ENCODE data around the gene STEAP1.

The STEAP1 gene

GRCh38 chr7:90194911-90195809, 40.9 kb downstream of the STEAP1 start:
- H3K36me3 ChIP-seq (ENCODE audit: insufficient read depth, low read length), result no peaks in the 10 kb centered on the region
- H3K4me1 ChIP-seq (ENCODE audit: insufficient read depth, low read length), result no peaks in the 10 kb centered on the region
- no peaks in the 10 kb centered on the region for H3K9me3 ChIP-seq (ENCODE audit: low read length)
- H3K4me3 ChIP-seq (ENCODE audit: low read depth in 1 of 2, low read length in 2 of 2), result no peak overlapping the region
- no peaks in the 10 kb centered on the region for H3K27me3 ChIP-seq (ENCODE audit: control insufficient read depth in 1 of 2, insufficient read depth in 2 of 2, low read length in 2 of 2)
- no peak overlapping the region for H3K27ac ChIP-seq (ENCODE audit: low read depth, low read length)
- no peak overlapping the region for H3K9ac ChIP-seq (ENCODE audit: low read length)

GRCh38 chr7:90201500-90202195, 47.4 kb downstream of the STEAP1 start:
- H3K27ac ChIP-seq (ENCODE audit: low read depth, low read length), result no peak overlapping the region
- no peak overlapping the region for H3K4me3 ChIP-seq (ENCODE audit: low read depth in 1 of 2, low read length in 2 of 2)
- H3K9ac ChIP-seq (ENCODE audit: low read length), result no peak overlapping the region
- H3K9me3 ChIP-seq (ENCODE audit: low read length), result no peaks in the 10 kb centered on the region
- H3K27me3 ChIP-seq (ENCODE audit: control insufficient read depth in 1 of 2, insufficient read depth in 2 of 2, low read length in 2 of 2), result no peaks in the 10 kb centered on the region
- no peaks in the 10 kb centered on the region for H3K4me1 ChIP-seq (ENCODE audit: insufficient read depth, low read length)
- no peaks in the 10 kb centered on the region for H3K36me3 ChIP-seq (ENCODE audit: insufficient read depth, low read length)

GRCh38 chr7:90207956-90208355, 53.7 kb downstream of the STEAP1 start:
- no peaks in the 10 kb centered on the region for H3K27me3 ChIP-seq (ENCODE audit: control insufficient read depth in 1 of 2, insufficient read depth in 2 of 2, low read length in 2 of 2)
- no peaks in the 10 kb centered on the region for H3K9me3 ChIP-seq (ENCODE audit: low read length)
- H3K36me3 ChIP-seq (ENCODE audit: insufficient read depth, low read length), result no peaks in the 10 kb centered on the region
- no peak overlapping the region for H3K9ac ChIP-seq (ENCODE audit: low read length)
- peaks cover 7% of the 10 kb centered on the region for H3K4me1 ChIP-seq (ENCODE audit: insufficient read depth, low read length)
- no peak overlapping the region for H3K27ac ChIP-seq (ENCODE audit: low read depth, low read length)
- H3K4me3 ChIP-seq (ENCODE audit: low read depth in 1 of 2, low read length in 2 of 2), result no peak overlapping the region

- no peaks in the 10 kb centered on the region for H3K9me3 ChIP-seq (ENCODE audit: low read length)
- H3K4me3 ChIP-seq (ENCODE audit: low read depth in 1 of 2, low read length in 2 of 2), result no peak overlapping the region
- H3K27me3 ChIP-seq (ENCODE audit: control insufficient read depth in 1 of 2, insufficient read depth in 2 of 2, low read length in 2 of 2), result no peaks in the 10 kb centered on the region
- no peak overlapping the region for H3K27ac ChIP-seq (ENCODE audit: low read depth, low read length)
- no peak overlapping the region for H3K9ac ChIP-seq (ENCODE audit: low read length)
- peaks cover 7% of the 10 kb centered on the region for H3K4me1 ChIP-seq (ENCODE audit: insufficient read depth, low read length)
- H3K36me3 ChIP-seq (ENCODE audit: insufficient read depth, low read length), result no peaks in the 10 kb centered on the region
These were observed 55.5 kb downstream of the STEAP1 start for GRCh38 chr7:90209776-90210175.

- Histone ChIP-seq H3K4me3 (ENCODE audit: low read depth in 1 of 2, low read length in 2 of 2) (peak overlapping the region in 1 of 2 donors; percentile 88), H3K9me3 (ENCODE audit: low read length) (no peaks in the 10 kb centered on the region), H3K4me1 (ENCODE audit: insufficient read depth, low read length) (peaks cover 7% of the 10 kb centered on the region), H3K27me3 (ENCODE audit: control insufficient read depth in 1 of 2, insufficient read depth in 2 of 2, low read length in 2 of 2) (no peaks in the 10 kb centered on the region), H3K9ac (ENCODE audit: low read length) (no peak overlapping the region), H3K36me3 (ENCODE audit: insufficient read depth, low read length) (no peaks in the 10 kb centered on the region), H3K27ac (ENCODE audit: low read depth, low read length) (no peak overlapping the region)
These were observed 56.2 kb downstream of the STEAP1 start for GRCh38 chr7:90210475-90210874.

- Histone ChIP-seq H3K27me3 (ENCODE audit: control insufficient read depth in 1 of 2, insufficient read depth in 2 of 2, low read length in 2 of 2) (no peaks in the 10 kb centered on the region), H3K9ac (ENCODE audit: low read length) (peak overlapping the region; percentile 80), H3K4me1 (ENCODE audit: insufficient read depth, low read length) (peaks cover 7% of the 10 kb centered on the region), H3K36me3 (ENCODE audit: insufficient read depth, low read length) (no peaks in the 10 kb centered on the region), H3K9me3 (ENCODE audit: low read length) (no peaks in the 10 kb centered on the region), H3K4me3 (ENCODE audit: low read depth in 1 of 2, low read length in 2 of 2) (peak overlapping the region; percentile 63 to 88), H3K27ac (ENCODE audit: low read depth, low read length) (peak overlapping the region; percentile 74)
These were observed 56.7 kb downstream of the STEAP1 start for GRCh38 chr7:90210981-90211380.

GRCh38 chr7:90211391-90212148, 57.3 kb downstream of the STEAP1 start, which contains the start of gene STEAP2:
STEAP2 (plus strand) TSS chr7:90211740; CDS start chr7:90225083, 13,343 bp downstream.
- no peaks in the 10 kb centered on the region for H3K27me3 ChIP-seq (ENCODE audit: control insufficient read depth in 1 of 2, insufficient read depth in 2 of 2, low read length in 2 of 2)
- peaks cover 7% of the 10 kb centered on the region for H3K4me1 ChIP-seq (ENCODE audit: insufficient read depth, low read length)
- peak within 1 kb of the TSS; percentile 87 for H3K9ac ChIP-seq (ENCODE audit: low read length)
- H3K4me3 ChIP-seq (ENCODE audit: low read depth in 1 of 2, low read length in 2 of 2), result peak within 1 kb of the TSS; percentile 63 to 88
- peak within 1 kb of the TSS; percentile 79 for H3K27ac ChIP-seq (ENCODE audit: low read depth, low read length)
- no peaks in the 10 kb centered on the region for H3K36me3 ChIP-seq (ENCODE audit: insufficient read depth, low read length)
- no peaks in the 10 kb centered on the region for H3K9me3 ChIP-seq (ENCODE audit: low read length)

- no peaks in the 10 kb centered on the region for H3K9me3 ChIP-seq (ENCODE audit: low read length)
- peak overlapping the region; percentile 79 for H3K27ac ChIP-seq (ENCODE audit: low read depth, low read length)
- peak overlapping the region; percentile 87 for H3K9ac ChIP-seq (ENCODE audit: low read length)
- peak overlapping the region; percentile 63 to 88 for H3K4me3 ChIP-seq (ENCODE audit: low read depth in 1 of 2, low read length in 2 of 2)
- peaks cover 7% of the 10 kb centered on the region for H3K4me1 ChIP-seq (ENCODE audit: insufficient read depth, low read length)
- H3K27me3 ChIP-seq (ENCODE audit: control insufficient read depth in 1 of 2, insufficient read depth in 2 of 2, low read length in 2 of 2), result no peaks in the 10 kb centered on the region
- H3K36me3 ChIP-seq (ENCODE audit: insufficient read depth, low read length), result no peaks in the 10 kb centered on the region
These were observed 57.9 kb downstream of the STEAP1 start for GRCh38 chr7:90212149-90212495.

- Histone ChIP-seq H3K27me3 (ENCODE audit: control insufficient read depth in 1 of 2, insufficient read depth in 2 of 2, low read length in 2 of 2) (no peaks in the 10 kb centered on the region), H3K4me3 (ENCODE audit: low read depth in 1 of 2, low read length in 2 of 2) (peak overlapping the region in 1 of 2 donors; percentile 16), H3K36me3 (ENCODE audit: insufficient read depth, low read length) (no peaks in the 10 kb centered on the region), H3K27ac (ENCODE audit: low read depth, low read length) (no peak overlapping the region), H3K9me3 (ENCODE audit: low read length) (no peaks in the 10 kb centered on the region), H3K9ac (ENCODE audit: low read length) (peak overlapping the region; percentile 43), H3K4me1 (ENCODE audit: insufficient read depth, low read length) (peaks cover 7% of the 10 kb centered on the region)
These were observed 59.3 kb downstream of the STEAP1 start for GRCh38 chr7:90213521-90213920.

Data from muscle layer of colon (tissue), 2 donors.